HepG2 (cell line): Measurements from ENCODE around the gene XAB2. TPM values are rescaled to one million over a fixed set of nuclear protein-coding genes. Genes with fewer than 3 reads are reported as not detected.

Experiments used
- CCDC6 ChIP-seq: sonication (generic); formaldehyde crosslinking; IDR thresholded peaks from 2 replicates; pipeline ENCODE4 v1.8.1; 2022; ENCODE audit warnings: mild to moderate bottlenecking, missing genetic modification reagents, moderate library complexity
- CSRNP1 ChIP-seq: sonication (generic); formaldehyde crosslinking; IDR thresholded peaks from 2 replicates; pipeline ENCODE4 v1.8.1; 2023; ENCODE audit warnings: mild to moderate bottlenecking, missing genetic modification reagents
- ELF4 ChIP-seq: sonication (generic); formaldehyde crosslinking; IDR thresholded peaks from 2 replicates; pipeline ENCODE4 v1.5.0; 2020; ENCODE audit warnings: missing genetic modification reagents, mild to moderate bottlenecking, moderate library complexity, borderline replicate concordance
- MLX ChIP-seq: IDR thresholded peaks from 2 replicates; pipeline ENCODE4 v1.6.1; 2016
- NFKBIZ ChIP-seq: IDR thresholded peaks from 2 replicates; pipeline ENCODE4 v1.6.1; 2018; ENCODE audit warnings: missing genetic modification reagents, missing compliant biosample characterization
- RBFOX2 ChIP-seq: fragments of 200-400 bp; formaldehyde crosslinking; IDR thresholded peaks from 2 replicates; pipeline ENCODE4 v1.6.1; 2017; ENCODE audit warnings: low read depth, mild to moderate bottlenecking, low read length
- SKI ChIP-seq: fragments of 450-650 bp; IDR thresholded peaks from one replicate; pipeline ENCODE4 v1.6.1; 2018; ENCODE audit warnings: mild to moderate bottlenecking; ENCODE audit not compliant: partially characterized antibody
- SMAD9 ChIP-seq: sonication (generic); formaldehyde crosslinking; IDR thresholded peaks from 2 replicates; pipeline ENCODE4 v1.5.1; 2020; ENCODE audit warnings: mild to moderate bottlenecking, missing genetic modification reagents
- SUZ12 ChIP-seq: fragments of 150-350 bp; IDR thresholded peaks from 2 replicates; pipeline ENCODE4 v1.6.1; 2014; ENCODE audit warnings: low read depth, low read length
- TGIF2 ChIP-seq: IDR thresholded peaks from 2 replicates; pipeline ENCODE4 v1.6.1; 2016; ENCODE audit warnings: control low read depth, missing compliant biosample characterization
- ZC3H4 ChIP-seq: sonication (generic); formaldehyde crosslinking; IDR thresholded peaks from 2 replicates; pipeline ENCODE4 v1.4.0; 2020; ENCODE audit warnings: missing genetic modification reagents, borderline replicate concordance
- ZMAT3 ChIP-seq: sonication (generic); formaldehyde crosslinking; conservative IDR thresholded peaks from 2 replicates; pipeline ENCODE4 v1.7.0; 2021; ENCODE audit warnings: missing genetic modification reagents
- ZNF124 ChIP-seq: sonication (generic); formaldehyde crosslinking; IDR thresholded peaks from 2 replicates; pipeline ENCODE4 v1.4.0; 2020; ENCODE audit warnings: missing genetic modification reagents
- ZNF142 ChIP-seq: sonication (generic); formaldehyde crosslinking; IDR thresholded peaks from 2 replicates; pipeline ENCODE4 v1.4.0; 2020; ENCODE audit warnings: missing genetic modification reagents
- ZNF891 ChIP-seq: sonication (generic); formaldehyde crosslinking; IDR thresholded peaks from 2 replicates; pipeline ENCODE4 v1.5.0; 2020; ENCODE audit warnings: mild to moderate bottlenecking, missing genetic modification reagents
- polyA plus RNA-seq, 8 experiments: library from polyadenylated mRNA; depleted of rRNA in 3 of 8; stranded (reverse) in 7 of 8; unstranded in 1 of 8; fragments of >200 nt; fragmentation: Illumina TruSeq in 4 of 8; extraction: Trizol in 4 of 8; gene quantifications; 2 replicates each; pipeline versions ENCODE4 v1.2.1 to v1.2.3, GENCODE V29; 2011 to 2016; ENCODE audit warnings: low read depth in 4 of 8, missing spikeins in 1 of 8, mixed read lengths in 1 of 8; ENCODE audit not compliant: insufficient read depth in 1 of 8
- total RNA-seq, 5 experiments: library from RNA; depleted of rRNA; stranded (reverse); fragments of >200 nt; fragmentation: Illumina TruSeq; extraction: Trizol; gene quantifications; 2 replicates each; pipeline ENCODE4 v1.2.3, GENCODE V29; 2016; ENCODE audit warnings: low read depth in 1 of 5
- TF ChIP-seq, protein P1 (sequence below): sonication (generic); formaldehyde crosslinking; IDR thresholded peaks from 2 replicates; pipeline ENCODE4 v1.8.1; 2023; ENCODE audit warnings: missing genetic modification reagents, inconsistent platforms, borderline replicate concordance
- TF ChIP-seq, protein P2 (sequence below): sonication (generic); formaldehyde crosslinking; IDR thresholded peaks from 2 replicates; pipeline ENCODE4 v1.5.1; 2020; ENCODE audit warnings: missing genetic modification reagents, mild to moderate bottlenecking, borderline replicate concordance

Gene XAB2
- total and polyA plus RNA-seq, 2 of the 13 experiments (the other 11 are each of a cell fraction or from before 2014, with no cell fraction given), result 6.2 to 23.9 TPM

GRCh38 chr19:7636691-7637373 lies 7.5 kb upstream of the XAB2 start, which contains the start of gene STXBP2 (continued):
- TF ChIP-seq ELF4 (CRISPR knock-in tag) (peak; percentile 74; the same call in 1 of the 2 replicates), ZNF142 (CRISPR knock-in tag) (peak; percentile 55; the same call in 1 of the 2 replicates), CCDC6 (CRISPR knock-in tag) (no peak; the same call in 1 of the 2 replicates), MLX (CRISPR knock-in tag) (no peak), ZNF891 (CRISPR knock-in tag) (no peak), TGIF2 (CRISPR knock-in tag) (peak; percentile 55; the same call in 1 of the 2 replicates), SMAD9 (no peak), SKI (no peak), SUZ12 (no peak), NFKBIZ (CRISPR knock-in tag) (no peak), CSRNP1 (CRISPR knock-in tag) (peak; percentile 85), ZMAT3 (no peak), ZC3H4 (no peak), RBFOX2 (peak; percentile 85), ZNF124 (no peak)
- TF ChIP-seq, protein P1, sequence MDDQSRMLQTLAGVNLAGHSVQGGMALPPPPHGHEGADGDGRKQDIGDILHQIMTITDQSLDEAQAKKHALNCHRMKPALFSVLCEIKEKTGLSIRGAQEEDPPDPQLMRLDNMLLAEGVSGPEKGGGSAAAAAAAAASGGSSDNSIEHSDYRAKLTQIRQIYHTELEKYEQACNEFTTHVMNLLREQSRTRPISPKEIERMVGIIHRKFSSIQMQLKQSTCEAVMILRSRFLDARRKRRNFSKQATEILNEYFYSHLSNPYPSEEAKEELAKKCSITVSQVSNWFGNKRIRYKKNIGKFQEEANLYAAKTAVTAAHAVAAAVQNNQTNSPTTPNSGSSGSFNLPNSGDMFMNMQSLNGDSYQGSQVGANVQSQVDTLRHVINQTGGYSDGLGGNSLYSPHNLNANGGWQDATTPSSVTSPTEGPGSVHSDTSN, result no peak
- TF ChIP-seq, protein P2, sequence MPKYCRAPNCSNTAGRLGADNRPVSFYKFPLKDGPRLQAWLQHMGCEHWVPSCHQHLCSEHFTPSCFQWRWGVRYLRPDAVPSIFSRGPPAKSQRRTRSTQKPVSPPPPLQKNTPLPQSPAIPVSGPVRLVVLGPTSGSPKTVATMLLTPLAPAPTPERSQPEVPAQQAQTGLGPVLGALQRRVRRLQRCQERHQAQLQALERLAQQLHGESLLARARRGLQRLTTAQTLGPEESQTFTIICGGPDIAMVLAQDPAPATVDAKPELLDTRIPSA (CRISPR knock-in tag), result no peak
